B cell (primary cell): ENCODE results near the gene PDHB. TPM values are rescaled to one million over a fixed set of nuclear protein-coding genes. Genes with fewer than 3 reads are reported as not detected.

Experiments used
- ATAC-seq: fragments of 200-7000 bp; cut with Tn5 transposase; one replicate; pipeline ENCODE4 v1.10.0; 2021; ENCODE audit warnings: low read depth, mild to moderate bottlenecking, moderate number of reproducible peaks, moderate library complexity
- CTCF ChIA-PET: fragments of 350-600 bp; sonication (Branson Sonifier 250); formaldehyde crosslinking; loops from one replicate; lab custom pipeline; 2021; ENCODE audit warnings: antibody characterized with exemption, inconsistent platforms; lab: Charles Lee
- POLR2A ChIA-PET: fragments of 350-600 bp; sonication (Branson Sonifier 250); formaldehyde crosslinking; loops from one replicate; lab custom pipeline; 2021; ENCODE audit warnings: antibody characterized with exemption; lab: Charles Lee
- DNase-seq: peaks from one replicate; pipeline ENCODE4 v3.0.0; 2013
- H2AFZ ChIP-seq: 2 replicates; pipeline ENCODE4 v1.6.1; 2012; ENCODE audit warnings: mild to moderate bottlenecking, low read depth, low read length; ENCODE audit not compliant: insufficient read depth, poor library complexity, severe bottlenecking
- H3K27ac ChIP-seq, 2 donors: 1 replicate in 1 of 2; 2 replicates in 1 of 2; pipeline ENCODE4 v1.5.1; 2012 to 2013; ENCODE audit warnings: low read length in 2 of 2, mild to moderate bottlenecking in 2 of 2, moderate library complexity in 1 of 2
- H3K27me3 ChIP-seq, 4 experiments: fragments of 200-600 bp in 1 of 4; sonication (generic) in 1 of 4; replicated peaks in 1 of 4; 1 replicate in 2 of 4; 2 replicates in 2 of 4; pipeline versions ENCODE4 v1.6.1 to v1.7.0; 2013 to 2016; ENCODE audit warnings: low read length in 3 of 4, mild to moderate bottlenecking in 2 of 4, mixed read lengths in 1 of 4, moderate library complexity in 1 of 4; ENCODE audit not compliant: insufficient read depth in 4 of 4, control insufficient read depth in 3 of 4; ENCODE audit errors: control extremely low read depth in 1 of 4
- H3K36me3 ChIP-seq, 2 experiments: replicated peaks in 1 of 2; 1 replicate in 1 of 2; 2 replicates in 1 of 2; pipeline versions ENCODE4 v1.6.1 to v1.7.1; 2013; ENCODE audit warnings: low read length in 1 of 2; ENCODE audit not compliant: insufficient read depth in 2 of 2, control insufficient read depth in 1 of 2; ENCODE audit errors: control extremely low read depth in 1 of 2, extremely low read depth in 1 of 2
- H3K4me1 ChIP-seq, 2 donors: fragments of 200-600 bp in 1 of 2; sonication (generic) in 1 of 2; 1 replicate in 1 of 2; 2 replicates in 1 of 2; pipeline versions ENCODE4 v1.5.1 to v1.6.1; 2013 to 2017; ENCODE audit warnings: low read length in 2 of 2; ENCODE audit not compliant: control insufficient read depth in 2 of 2, insufficient read depth in 2 of 2
- H3K4me2 ChIP-seq: replicated peaks from 2 replicates; pipeline ENCODE3; 2012; ENCODE audit warnings: mild to moderate bottlenecking, low read depth, low read length; ENCODE audit not compliant: poor library complexity, severe bottlenecking
- H3K4me3 ChIP-seq, 5 experiments: fragments of 200-600 bp in 1 of 5; sonication (generic) in 1 of 5; 1 replicate in 3 of 5; 2 replicates in 2 of 5; pipeline versions ENCODE4 v1.5.1 to v1.7.0; 2011 to 2016; ENCODE audit warnings: low read length in 4 of 5, mild to moderate bottlenecking in 4 of 5, low read depth in 2 of 5, control low read depth in 1 of 5, moderate library complexity in 1 of 5; ENCODE audit not compliant: insufficient read depth in 1 of 5; ENCODE audit errors: control extremely low read depth in 1 of 5, extremely low read depth in 1 of 5
- H3K79me2 ChIP-seq: fragments of 200-600 bp; sonication (generic); one replicate; pipeline ENCODE4 v1.6.0; 2016; ENCODE audit warnings: low read length; ENCODE audit not compliant: control insufficient read depth, insufficient read depth
- H3K9ac ChIP-seq: fragments of 200-600 bp; sonication (generic); 2 replicates; pipeline ENCODE4 v1.6.1; 2017; ENCODE audit warnings: mild to moderate bottlenecking, low read length, moderate library complexity
- H3K9me3 ChIP-seq, 3 donors: one replicate each; pipeline versions ENCODE4 v1.6.1 to v1.7.1; 2013; ENCODE audit warnings: low read length in 2 of 3; ENCODE audit not compliant: control insufficient read depth in 2 of 3, insufficient read depth in 1 of 3; ENCODE audit errors: control extremely low read depth in 1 of 3
- H4K20me1 ChIP-seq: 2 replicates; pipeline ENCODE4 v1.6.0; 2012; ENCODE audit warnings: mild to moderate bottlenecking, low read length; ENCODE audit not compliant: insufficient read depth, control insufficient read depth, poor library complexity, severe bottlenecking
- H3K27ac Mint-ChIP-seq: one replicate; pipeline ENCODE4 v1.8.0; 2021; ENCODE audit warnings: mixed read lengths
- H3K27me3 Mint-ChIP-seq: one replicate; pipeline ENCODE4 v1.8.0; 2021; ENCODE audit warnings: mixed read lengths
- H3K4me1 Mint-ChIP-seq: one replicate; pipeline ENCODE4 v1.8.0; 2021; ENCODE audit warnings: mixed read lengths
- H3K4me3 Mint-ChIP-seq: one replicate; pipeline ENCODE4 v1.8.0; 2021; ENCODE audit warnings: mixed read lengths
- H3K9me3 Mint-ChIP-seq: one replicate; pipeline ENCODE4 v1.8.0; 2022; ENCODE audit warnings: mixed read lengths; ENCODE audit not compliant: insufficient read depth
- EZH2 ChIP-seq: IDR thresholded peaks from 2 replicates; pipeline ENCODE4 v1.6.1; 2012; ENCODE audit warnings: borderline replicate concordance, low read depth, mild to moderate bottlenecking, moderate library complexity, low read length; ENCODE audit not compliant: insufficient read depth, poor library complexity, severe bottlenecking
- WGBS: methylation state at CpG from one replicate; pipeline ENCODE4 v1.1.5; 2013; ENCODE audit warnings: missing lambda C conversion rate; ENCODE audit not compliant: insufficient coverage; 5-methylcytosine and 5-hydroxymethylcytosine counted together
- intact Hi-C: fragments of 100-400 bp; cut with micrococcal nuclease; formaldehyde crosslinking; loops from one replicate; pipeline ENCODE4 v1.10.0; 2022
- polyA plus RNA-seq: library from polyadenylated mRNA; depleted of rRNA; stranded (reverse); fragments of >200 nt; gene quantifications from 2 replicates; pipeline ENCODE4 v1.2.3, GENCODE V29; 2012
- total RNA-seq, 2 donors: library from RNA; stranded (reverse); fragments of 120-200 nt in 1 of 2; gene quantifications; 1 replicate in 1 of 2; 2 replicates in 1 of 2; pipeline versions ENCODE4 v1.2.3 to v1.2.4, GENCODE V29; 2013 to 2022
- TF ChIP-seq, protein P1 (sequence below): fragments of 200-600 bp; IDR thresholded peaks from one replicate; pipeline ENCODE4 v1.8.0; 2022; ENCODE audit warnings: antibody characterized with exemption, mild to moderate bottlenecking

PDHB gene
- total and polyA plus RNA-seq, 2 donors (not counting 1 experiment from before 2014, with no cell fraction given): 21.7 to 67.2 TPM

DNA sequence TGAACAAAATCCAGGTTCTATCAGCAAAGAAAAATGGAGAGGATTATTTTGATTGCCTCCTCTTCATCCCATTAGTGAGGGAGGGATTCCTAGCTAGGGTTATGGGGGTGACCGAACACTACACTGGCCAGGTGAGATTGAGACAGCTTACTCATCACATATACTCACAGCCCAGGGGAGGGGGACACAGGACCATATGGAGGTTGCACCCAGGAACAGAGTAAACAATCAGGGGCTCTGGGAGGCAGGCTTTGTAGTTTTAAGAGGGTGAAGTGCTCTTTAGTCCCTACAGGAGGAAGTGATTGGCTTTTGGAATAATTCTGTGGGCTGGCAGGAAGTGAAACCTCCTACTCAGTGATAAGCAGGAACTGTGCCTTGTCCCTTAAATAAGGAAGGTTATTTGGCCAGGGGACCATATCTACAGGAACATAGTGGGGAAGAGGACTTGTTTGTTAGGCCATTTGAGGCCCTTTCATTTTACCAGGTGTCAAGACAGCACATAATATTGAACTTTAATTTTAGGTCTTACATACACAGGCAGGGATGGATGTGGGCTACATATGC, 40.8 kb upstream of the PDHB start:
- intact Hi-C loops: loop anchor here (2.0 kb wide), 1 partner anchor 16 kb away; no protein-coding TSS in a partner anchor
- no peaks in the 10 kb centered on the region for H3K36me3 ChIP-seq
- H2AFZ ChIP-seq: no peak overlapping the region
- Mint-ChIP-seq H3K9me3 (no peaks in the 10 kb centered on the region), H3K4me1 (peaks cover 27% of the 10 kb centered on the region), H3K27me3 (no peaks in the 10 kb centered on the region), H3K27ac (peak overlapping the region; percentile 75), H3K4me3 (peak overlapping the region; percentile 76)
- peak overlapping the region; percentile 1 to 40 for H3K27ac ChIP-seq
- peak overlapping the region; percentile 42 for H3K9ac ChIP-seq
- no peaks in the 10 kb centered on the region for H3K79me2 ChIP-seq
- H3K4me3 ChIP-seq: no peak overlapping the region
- ATAC-seq (peak; percentile 26), DNase-seq (peak; percentile 46)
- H3K9me3 ChIP-seq: no peaks in the 10 kb centered on the region
- H4K20me1 ChIP-seq: no peaks in the 10 kb centered on the region
- POLR2A ChIA-PET: interaction anchor here (1.1 kb wide), 1 partner anchor 41 kb away, joined by 3 read pairs; no protein-coding TSS in a partner anchor
- no CpG with 5 or more reads among the region's 1 CpG for WGBS
- TF ChIP-seq, protein P1, sequence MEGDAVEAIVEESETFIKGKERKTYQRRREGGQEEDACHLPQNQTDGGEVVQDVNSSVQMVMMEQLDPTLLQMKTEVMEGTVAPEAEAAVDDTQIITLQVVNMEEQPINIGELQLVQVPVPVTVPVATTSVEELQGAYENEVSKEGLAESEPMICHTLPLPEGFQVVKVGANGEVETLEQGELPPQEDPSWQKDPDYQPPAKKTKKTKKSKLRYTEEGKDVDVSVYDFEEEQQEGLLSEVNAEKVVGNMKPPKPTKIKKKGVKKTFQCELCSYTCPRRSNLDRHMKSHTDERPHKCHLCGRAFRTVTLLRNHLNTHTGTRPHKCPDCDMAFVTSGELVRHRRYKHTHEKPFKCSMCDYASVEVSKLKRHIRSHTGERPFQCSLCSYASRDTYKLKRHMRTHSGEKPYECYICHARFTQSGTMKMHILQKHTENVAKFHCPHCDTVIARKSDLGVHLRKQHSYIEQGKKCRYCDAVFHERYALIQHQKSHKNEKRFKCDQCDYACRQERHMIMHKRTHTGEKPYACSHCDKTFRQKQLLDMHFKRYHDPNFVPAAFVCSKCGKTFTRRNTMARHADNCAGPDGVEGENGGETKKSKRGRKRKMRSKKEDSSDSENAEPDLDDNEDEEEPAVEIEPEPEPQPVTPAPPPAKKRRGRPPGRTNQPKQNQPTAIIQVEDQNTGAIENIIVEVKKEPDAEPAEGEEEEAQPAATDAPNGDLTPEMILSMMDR: no peak
- TF ChIP-seq EZH2: no peak
- peaks cover 20 to 26% of the 10 kb centered on the region in 2 donors for H3K4me1 ChIP-seq
- H3K4me2 ChIP-seq: peak overlapping the region; percentile 51
- CTCF ChIA-PET: interaction anchor here (1.2 to 1.8 kb wide), 6 partner anchors 9 to 167 kb away, joined by 3 to 6 read pairs (median 4); partner anchors contain the start of gene KCTD6
- H3K27me3 ChIP-seq: no peaks in the 10 kb centered on the region

DNA sequence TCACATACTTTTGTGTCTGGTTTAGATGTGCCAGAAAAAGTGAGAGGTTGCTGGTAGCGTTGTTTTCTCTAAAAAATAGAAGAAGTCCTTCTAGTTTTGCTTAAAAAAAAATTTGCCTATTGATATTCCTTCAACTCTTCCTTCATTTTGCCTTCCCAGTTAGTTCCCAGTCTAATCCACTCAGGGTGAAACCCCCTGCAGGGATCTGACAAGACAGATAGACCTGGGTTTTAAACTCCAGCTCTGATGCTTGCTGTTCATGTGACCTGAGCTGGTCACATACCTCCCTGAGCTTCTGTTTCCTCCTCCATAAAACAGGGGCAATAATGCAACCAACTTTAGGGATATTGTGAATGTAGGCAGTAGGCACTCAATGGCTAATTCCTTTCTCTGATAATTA, 39.6 kb upstream of the PDHB start:
- CTCF ChIA-PET: interaction anchor here (1.2 to 1.8 kb wide), 5 partner anchors 9 to 143 kb away, joined by 3 to 6 read pairs (median 3); partner anchors contain the start of gene KCTD6
- no peak for DNase-seq
- H3K27ac Mint-ChIP-seq: peak overlapping the region; percentile 48

More for the DNA sequence above, 39.6 kb upstream of the PDHB start:
- no peak overlapping the region for H3K27ac ChIP-seq
- H3K27me3 Mint-ChIP-seq: no peaks in the 10 kb centered on the region
- H4K20me1 ChIP-seq: no peaks in the 10 kb centered on the region
- peaks cover 27% of the 10 kb centered on the region for H3K4me1 Mint-ChIP-seq
- no peaks in the 10 kb centered on the region for H3K79me2 ChIP-seq
- H3K36me3 ChIP-seq: no peaks in the 10 kb centered on the region
- no peak overlapping the region for H2AFZ ChIP-seq
- H3K4me3 ChIP-seq: no peak overlapping the region
- TF ChIP-seq EZH2: no peak
- TF ChIP-seq, protein P1: no peak
- no CpG with 5 or more reads among the region's 1 CpG for WGBS
- intact Hi-C loops: no loop called here
- no peaks in the 10 kb centered on the region for H3K9me3 Mint-ChIP-seq
- no peaks in the 10 kb centered on the region for H3K27me3 ChIP-seq
- no peaks in the 10 kb centered on the region for H3K9me3 ChIP-seq
- H3K4me2 ChIP-seq: no peak overlapping the region
- ATAC-seq: no peak
- POLR2A ChIA-PET: no interaction called here
- H3K4me1 ChIP-seq: peaks cover 20 to 26% of the 10 kb centered on the region in 2 donors
- H3K9ac ChIP-seq: no peak overlapping the region
- H3K4me3 Mint-ChIP-seq: no peak overlapping the region
